Skeletal muscle satellite cell (primary cell): ENCODE data around the gene IZUMO1R.

Experiments used
- H3K27me3 ChIP-seq: 2 replicates; pipeline ENCODE4 v1.7.0; 2013; ENCODE audit warnings: low read length; ENCODE audit not compliant: control insufficient read depth, insufficient read depth
- H3K36me3 ChIP-seq: 2 replicates; pipeline ENCODE4 v1.7.0; 2013; ENCODE audit warnings: mild to moderate bottlenecking, control low read depth, low read length; ENCODE audit not compliant: insufficient read depth
- H3K4me1 ChIP-seq: 2 replicates; pipeline ENCODE4 v1.7.0; 2013; ENCODE audit warnings: low read length; ENCODE audit not compliant: control insufficient read depth, insufficient read depth
- H3K4me2 ChIP-seq: 2 replicates; pipeline ENCODE4 v1.7.0; 2013; ENCODE audit warnings: mild to moderate bottlenecking, low read length
- H3K4me3 ChIP-seq: 2 replicates; pipeline ENCODE4 v1.7.0; 2013; ENCODE audit warnings: low read length
- H3K9ac ChIP-seq: 2 replicates; pipeline ENCODE4 v1.7.0; 2013; ENCODE audit warnings: mild to moderate bottlenecking, low read depth, low read length, moderate library complexity
- H3K9me3 ChIP-seq: replicated peaks from 2 replicates; pipeline ENCODE4 v1.7.0; 2013; ENCODE audit warnings: mild to moderate bottlenecking, control low read depth, low read length

The IZUMO1R gene

DNA sequence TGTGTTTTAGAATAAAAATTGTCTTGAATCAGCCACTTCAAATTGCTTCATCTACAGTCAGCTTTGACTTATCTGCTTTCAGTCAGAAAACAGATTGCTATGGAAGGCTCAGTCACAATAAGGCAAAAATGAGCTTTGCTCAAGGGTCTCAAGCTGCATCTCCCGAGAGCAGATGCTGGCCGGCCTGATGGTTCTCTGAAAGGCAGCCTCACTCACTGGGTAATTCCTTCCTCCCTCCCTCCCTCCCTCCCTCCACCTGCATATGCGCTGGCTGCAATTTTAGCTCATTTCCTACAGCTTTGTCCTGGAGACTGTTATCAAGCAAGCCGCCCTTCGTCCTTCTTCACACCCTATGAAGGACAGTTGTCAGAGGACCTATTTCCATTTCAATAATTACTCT lies 1.6 kb upstream of the IZUMO1R start:
- no peak overlapping the region for H3K4me2 ChIP-seq
- H3K36me3 ChIP-seq = no peaks in the 10 kb centered on the region
- H3K27me3 ChIP-seq = peaks cover 5% of the 10 kb centered on the region
- no peaks in the 10 kb centered on the region for H3K9me3 ChIP-seq
- H3K4me3 ChIP-seq = no peak overlapping the region
- H3K9ac ChIP-seq = no peak overlapping the region
- no peaks in the 10 kb centered on the region for H3K4me1 ChIP-seq

DNA sequence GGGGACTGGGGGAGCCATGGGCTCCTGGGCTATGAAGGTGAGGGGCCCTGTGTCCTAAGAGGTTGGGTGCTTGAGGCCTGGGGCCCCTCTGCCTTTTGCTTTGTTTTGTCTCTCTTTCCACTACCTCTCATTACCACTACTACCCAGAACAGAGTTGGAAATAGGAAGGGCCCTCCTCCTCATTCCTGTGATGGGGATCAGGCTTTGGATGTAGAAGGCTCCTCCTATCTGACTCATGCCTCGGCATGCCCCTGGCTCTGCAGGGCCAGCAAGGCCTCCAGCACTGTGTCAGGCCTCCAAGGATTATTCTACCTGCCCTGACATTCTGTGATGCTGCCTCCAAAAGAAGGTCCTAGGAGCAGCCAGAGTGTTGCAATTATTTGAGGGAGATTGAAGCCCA lies 766 bp downstream of the IZUMO1R start:
- no peaks in the 10 kb centered on the region for H3K9me3 ChIP-seq
- H3K27me3 ChIP-seq = peaks cover 5% of the 10 kb centered on the region
- H3K36me3 ChIP-seq = no peaks in the 10 kb centered on the region
- no peak overlapping the region for H3K4me3 ChIP-seq
- no peak overlapping the region for H3K4me2 ChIP-seq
- no peak overlapping the region for H3K9ac ChIP-seq
- no peaks in the 10 kb centered on the region for H3K4me1 ChIP-seq

DNA sequence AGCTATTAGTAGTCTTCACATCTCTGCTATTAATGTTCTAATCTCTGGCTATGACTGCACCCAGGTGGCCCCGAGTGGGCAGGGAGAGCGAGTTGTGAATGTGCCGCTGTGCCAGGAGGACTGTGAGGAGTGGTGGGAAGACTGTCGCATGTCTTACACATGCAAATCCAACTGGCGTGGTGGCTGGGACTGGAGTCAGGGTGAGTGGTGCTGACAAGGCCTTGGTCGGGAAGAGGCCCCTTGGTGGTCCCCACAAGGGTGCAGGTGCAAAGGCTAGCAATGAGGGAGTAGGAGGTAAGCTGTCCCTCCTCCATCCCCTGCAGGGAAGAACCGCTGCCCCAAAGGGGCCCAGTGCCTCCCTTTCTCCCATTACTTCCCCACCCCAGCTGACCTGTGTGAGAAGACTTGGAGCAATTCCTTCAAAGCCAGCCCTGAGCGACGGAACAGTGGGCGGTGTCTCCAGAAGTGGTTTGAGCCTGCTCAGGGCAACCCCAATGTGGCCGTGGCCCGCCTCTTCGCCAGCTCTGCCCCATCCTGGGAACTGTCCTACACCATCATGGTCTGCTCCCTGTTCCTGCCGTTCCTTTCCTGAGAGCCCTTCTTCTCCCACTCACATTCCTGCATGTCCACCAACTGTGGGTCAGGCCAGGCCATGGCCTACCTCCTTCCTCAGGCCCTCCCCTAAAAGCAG lies 2.9 kb downstream of the IZUMO1R start:
- Histone ChIP-seq H3K27me3 (peaks cover 3% of the 10 kb centered on the region), H3K4me1 (no peaks in the 10 kb centered on the region), H3K4me2 (no peak overlapping the region), H3K9ac (no peak overlapping the region), H3K4me3 (no peak overlapping the region), H3K9me3 (no peaks in the 10 kb centered on the region), H3K36me3 (no peaks in the 10 kb centered on the region)

DNA sequence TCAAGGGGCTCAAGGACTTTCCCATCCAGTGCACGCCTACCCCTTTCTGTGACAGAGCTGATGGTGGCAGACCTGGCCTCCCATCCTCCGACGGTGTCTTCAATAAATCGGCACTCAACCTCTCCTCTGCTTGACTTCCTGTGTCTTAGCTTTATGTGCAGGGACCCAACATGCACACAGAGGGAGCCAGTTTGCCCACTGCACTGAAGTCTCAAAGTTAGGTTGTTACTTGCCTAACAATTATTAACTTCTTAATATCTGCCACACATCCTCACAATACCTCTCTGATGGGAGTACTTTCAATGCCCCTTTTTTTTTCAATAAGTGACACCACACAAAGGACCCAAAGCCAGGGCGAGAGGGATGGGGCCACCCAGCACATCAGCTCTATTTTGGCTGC lies 3.6 kb downstream of the IZUMO1R start:
- H3K4me1 ChIP-seq = no peaks in the 10 kb centered on the region
- no peak overlapping the region for H3K9ac ChIP-seq
- H3K4me2 ChIP-seq = no peak overlapping the region
- H3K9me3 ChIP-seq = no peaks in the 10 kb centered on the region
- H3K27me3 ChIP-seq = peaks cover 8% of the 10 kb centered on the region
- no peak overlapping the region for H3K4me3 ChIP-seq
- H3K36me3 ChIP-seq = no peaks in the 10 kb centered on the region

DNA sequence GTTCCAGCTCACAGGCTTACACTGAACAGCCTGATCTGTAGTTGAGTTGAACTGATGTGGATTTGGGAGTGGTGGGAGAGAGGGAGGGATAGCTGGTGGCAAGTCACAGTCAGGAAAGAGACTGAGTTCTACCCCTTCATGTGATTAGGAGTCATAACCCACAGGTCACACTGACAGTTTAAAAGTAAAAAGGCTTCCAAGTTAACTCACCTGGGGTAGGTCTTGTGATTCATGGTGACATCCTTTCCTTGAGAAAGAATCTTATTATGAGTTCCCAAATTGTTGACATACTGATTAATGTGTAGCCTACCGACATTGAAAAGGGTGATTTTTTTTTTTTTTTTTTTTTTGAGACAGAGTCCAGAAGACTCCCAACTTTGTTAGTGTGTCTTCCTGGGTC lies 5.4 kb downstream of the IZUMO1R start:
- Histone ChIP-seq H3K4me3 (no peak overlapping the region), H3K9ac (no peak overlapping the region), H3K4me2 (no peak overlapping the region), H3K9me3 (no peaks in the 10 kb centered on the region), H3K4me1 (no peaks in the 10 kb centered on the region), H3K36me3 (no peaks in the 10 kb centered on the region), H3K27me3 (peaks cover 9% of the 10 kb centered on the region)

DNA sequence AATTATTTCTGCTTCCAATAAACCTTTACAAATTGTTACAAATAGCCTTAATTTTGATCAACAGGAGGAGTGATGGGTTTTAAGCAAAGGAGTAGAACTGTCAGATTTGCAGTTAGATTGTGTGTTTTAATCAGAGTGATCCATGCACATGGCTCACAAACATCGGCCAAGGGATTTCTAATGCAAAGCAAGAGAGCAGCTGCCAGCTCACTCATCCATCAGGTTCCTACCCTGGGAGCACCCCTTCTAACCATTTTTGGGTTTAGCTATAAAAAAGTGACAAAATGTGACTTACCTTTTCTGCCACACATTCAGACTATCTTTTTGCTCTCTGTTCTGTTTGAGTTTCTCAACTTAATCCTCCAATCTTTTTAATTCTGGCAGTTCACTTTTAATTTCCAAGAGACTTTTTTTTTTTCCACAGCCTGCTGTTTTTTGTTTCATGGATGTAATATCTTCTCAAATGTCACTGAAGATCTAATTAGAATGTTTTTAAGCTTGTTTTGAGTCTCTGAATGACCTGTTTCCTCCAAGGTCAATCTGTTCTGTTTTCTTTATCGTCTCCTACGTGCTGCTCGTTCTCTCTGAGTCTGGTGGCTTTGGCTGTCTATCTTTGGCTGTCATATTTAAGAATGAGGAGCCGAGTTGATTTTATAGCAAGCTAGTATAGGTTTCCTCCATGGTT lies 6.0 kb downstream of the IZUMO1R start:
- H3K36me3 ChIP-seq = no peaks in the 10 kb centered on the region
- H3K9ac ChIP-seq = no peak overlapping the region
- H3K27me3 ChIP-seq = peaks cover 9% of the 10 kb centered on the region
- H3K4me1 ChIP-seq = no peaks in the 10 kb centered on the region
- H3K4me3 ChIP-seq = no peak overlapping the region
- H3K9me3 ChIP-seq = no peaks in the 10 kb centered on the region
- H3K4me2 ChIP-seq = no peak overlapping the region

DNA sequence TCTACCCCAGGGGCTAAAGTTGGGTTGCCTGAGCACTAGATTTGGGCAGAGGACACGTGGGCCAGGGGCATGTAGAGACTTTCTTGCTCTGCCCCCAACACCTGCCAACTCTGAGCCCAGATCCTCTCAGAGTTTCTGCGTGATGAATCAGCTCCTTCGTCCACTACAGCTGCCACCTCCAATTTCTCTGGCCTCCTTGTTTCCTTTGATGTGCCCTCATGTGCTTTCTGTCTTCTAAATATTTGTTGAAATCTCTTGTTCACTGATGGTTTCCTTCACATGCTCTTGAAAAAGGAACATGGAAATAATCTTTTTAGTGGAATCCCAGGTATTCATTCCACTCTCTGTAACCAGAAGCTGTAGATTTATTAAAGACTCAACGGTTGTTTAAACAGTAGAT lies 8.0 kb downstream of the IZUMO1R start:
- Histone ChIP-seq H3K4me2 (no peak overlapping the region), H3K4me3 (no peak overlapping the region), H3K4me1 (no peaks in the 10 kb centered on the region), H3K9ac (no peak overlapping the region), H3K9me3 (no peaks in the 10 kb centered on the region), H3K27me3 (peaks cover 6% of the 10 kb centered on the region), H3K36me3 (no peaks in the 10 kb centered on the region)

DNA sequence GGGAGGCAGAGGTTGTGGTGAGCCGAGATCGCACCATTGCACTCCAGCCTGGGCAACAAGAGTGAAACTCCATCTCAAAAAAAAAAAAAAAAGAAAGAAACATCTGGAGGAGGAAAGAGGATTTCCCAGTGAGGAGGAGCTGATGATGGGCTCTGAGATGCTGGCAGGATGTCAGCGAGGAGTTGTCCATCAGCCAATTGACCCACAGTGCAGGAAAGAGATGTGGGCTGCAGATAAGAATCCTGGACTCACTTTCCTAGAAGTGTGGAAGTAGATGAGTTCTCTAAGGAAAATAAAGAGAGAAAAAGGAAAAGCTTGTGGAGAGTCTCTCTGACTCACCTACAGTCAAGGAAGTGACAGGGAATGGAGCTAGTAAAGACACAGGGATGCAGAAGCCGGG lies 9.7 kb downstream of the IZUMO1R start:
- H3K36me3 ChIP-seq = no peaks in the 10 kb centered on the region
- H3K4me2 ChIP-seq = no peak overlapping the region
- no peak overlapping the region for H3K4me3 ChIP-seq
- no peaks in the 10 kb centered on the region for H3K9me3 ChIP-seq
- H3K4me1 ChIP-seq = no peaks in the 10 kb centered on the region
- H3K27me3 ChIP-seq = peaks cover 6% of the 10 kb centered on the region
- no peak overlapping the region for H3K9ac ChIP-seq

DNA sequence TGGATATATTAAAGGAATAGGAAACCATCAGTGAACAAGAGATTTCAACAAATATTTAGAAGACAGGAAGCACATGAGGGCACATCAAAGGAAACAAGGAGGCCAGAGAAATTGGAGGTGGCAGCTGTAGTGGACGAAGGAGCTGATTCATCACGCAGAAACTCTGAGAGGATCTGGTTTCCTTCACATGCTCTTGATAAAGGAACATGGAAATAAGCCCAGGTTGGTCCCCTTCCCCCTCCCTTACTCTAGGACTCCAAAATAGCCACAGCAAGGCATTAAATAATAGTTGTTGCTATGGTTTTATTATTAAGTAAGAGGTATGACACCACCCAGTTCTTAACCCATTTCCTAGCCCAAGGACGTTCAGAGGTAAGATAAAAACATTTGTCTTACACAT lies 11.3 kb downstream of the IZUMO1R start:
- Histone ChIP-seq H3K9me3 (no peaks in the 10 kb centered on the region), H3K36me3 (no peaks in the 10 kb centered on the region), H3K27me3 (peaks cover 6% of the 10 kb centered on the region), H3K4me2 (no peak overlapping the region), H3K9ac (no peak overlapping the region), H3K4me3 (no peak overlapping the region), H3K4me1 (no peaks in the 10 kb centered on the region)

DNA sequence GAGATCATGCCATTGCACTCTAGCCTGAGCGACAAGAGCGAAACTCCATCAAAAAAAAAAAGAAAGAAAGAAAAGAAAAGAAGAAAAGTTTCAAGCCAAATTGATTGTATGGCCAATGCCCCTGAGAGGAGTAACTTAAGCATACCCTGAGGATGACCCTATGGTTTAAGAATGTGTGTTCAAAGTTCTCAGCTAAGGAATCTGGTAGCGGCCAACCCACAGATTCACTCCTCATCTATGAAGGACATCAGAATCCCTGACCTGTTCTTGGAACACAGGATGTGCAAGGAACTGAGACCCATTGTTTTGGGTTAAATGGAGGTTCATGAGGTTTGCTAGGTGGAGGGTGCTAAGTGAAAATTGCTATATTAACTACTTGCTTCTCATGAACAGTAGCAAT lies 18.1 kb downstream of the IZUMO1R start:
- Histone ChIP-seq H3K27me3 (no peaks in the 10 kb centered on the region), H3K4me2 (no peak overlapping the region), H3K36me3 (no peaks in the 10 kb centered on the region), H3K9me3 (no peaks in the 10 kb centered on the region), H3K4me1 (no peaks in the 10 kb centered on the region), H3K4me3 (no peak overlapping the region), H3K9ac (no peak overlapping the region)

DNA sequence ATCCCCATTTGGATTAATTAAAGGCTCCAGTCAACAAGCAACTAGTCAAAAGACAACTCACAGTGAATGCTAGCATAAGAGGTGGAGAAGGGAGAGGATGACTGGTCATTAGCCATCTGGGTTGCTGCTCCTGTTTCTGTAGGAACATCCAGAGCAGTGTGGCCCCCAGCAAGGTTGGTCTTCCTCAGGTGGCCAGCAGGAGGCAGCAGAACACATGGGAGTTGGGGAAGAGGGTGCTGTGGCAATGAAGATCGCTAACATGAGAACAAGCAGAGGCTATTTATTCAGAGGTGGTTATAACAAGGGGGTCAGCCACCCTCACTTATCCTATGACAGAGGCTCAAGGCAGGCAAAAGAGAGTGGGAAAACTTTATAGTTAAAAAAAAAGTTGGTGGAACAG lies 21.3 kb downstream of the IZUMO1R start:
- Histone ChIP-seq H3K27me3 (no peaks in the 10 kb centered on the region), H3K9ac (no peak overlapping the region), H3K4me3 (no peak overlapping the region), H3K9me3 (no peaks in the 10 kb centered on the region), H3K4me1 (no peaks in the 10 kb centered on the region), H3K4me2 (no peak overlapping the region), H3K36me3 (no peaks in the 10 kb centered on the region)

DNA sequence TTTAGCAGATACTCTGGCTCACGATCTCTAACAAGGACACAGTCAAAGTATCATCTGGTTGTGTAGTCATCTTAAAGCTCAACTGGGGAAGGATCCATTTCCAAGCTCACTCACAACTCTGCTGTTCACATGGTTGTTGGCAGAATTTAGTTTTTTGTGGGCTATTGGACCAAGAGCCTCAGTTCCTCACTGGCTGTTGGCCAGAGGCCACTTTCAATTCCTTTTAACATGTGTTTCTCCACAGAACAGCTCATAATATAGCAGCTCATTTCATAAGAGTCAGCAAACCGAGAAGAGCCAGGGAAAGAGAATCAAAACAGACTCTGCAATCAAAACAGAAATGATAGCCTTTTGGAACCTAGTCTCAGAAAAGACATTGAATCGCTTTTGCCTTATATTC lies 22.6 kb downstream of the IZUMO1R start:
- no peak overlapping the region for H3K4me3 ChIP-seq
- no peaks in the 10 kb centered on the region for H3K9me3 ChIP-seq
- no peaks in the 10 kb centered on the region for H3K27me3 ChIP-seq
- H3K4me2 ChIP-seq = no peak overlapping the region
- no peaks in the 10 kb centered on the region for H3K4me1 ChIP-seq
- H3K9ac ChIP-seq = no peak overlapping the region
- no peaks in the 10 kb centered on the region for H3K36me3 ChIP-seq
